Measurements from ENCODE around the gene ZFYVE1. TPM values are rescaled to one million over a fixed set of nuclear protein-coding genes. Genes with fewer than 3 reads are reported as not detected.

The ZFYVE1 gene
- total and polyA plus RNA-seq, 2 experiments from 2014 or later, result 15.3 TPM

DNA sequence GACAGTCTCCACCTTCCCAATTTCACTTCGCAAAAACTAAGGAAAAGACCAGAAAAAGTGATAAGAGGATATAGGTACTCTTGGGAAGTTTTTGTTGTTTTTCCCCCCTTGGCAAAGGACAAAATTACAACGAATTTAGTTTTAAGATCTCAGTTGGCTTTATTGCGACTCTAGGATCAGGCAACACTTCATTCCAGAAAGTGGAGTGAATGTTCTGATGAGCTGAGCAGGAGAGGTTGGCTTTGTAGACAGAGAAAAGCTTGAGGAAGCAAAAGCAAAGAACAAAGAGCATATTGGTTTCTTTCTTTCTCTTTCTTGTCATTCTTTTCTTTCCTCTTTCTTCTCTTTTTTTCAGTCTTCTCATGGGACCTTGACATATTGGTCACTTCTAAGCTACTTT, 640 bp upstream of the ZFYVE1 start:
- Histone ChIP-seq H2AFZ (peak overlapping the region; percentile 65), H3K27ac (no peak overlapping the region), H3K36me3 (replicated peaks; ENCODE audit: insufficient read depth, low read depth) (no peaks in the 10 kb centered on the region), H3K4me2 (peak overlapping the region; percentile 72), H3K4me1 (ENCODE audit: insufficient read depth) (peaks cover 9% of the 10 kb centered on the region), H3K9me3 (ENCODE audit: low read depth) (no peaks in the 10 kb centered on the region), H4K20me1 (ENCODE audit: insufficient read depth, poor library complexity, severe bottlenecking) (peaks cover 6% of the 10 kb centered on the region), H3K79me2 (peaks cover 36% of the 10 kb centered on the region), H3K27me3 (no peaks in the 10 kb centered on the region), H3K4me3 (peak overlapping the region; percentile 17), H3K9me2 (replicated peaks; ENCODE audit: insufficient read depth) (no peaks in the 10 kb centered on the region)
- DNase-seq (ENCODE audit: low spot score), result no peak
- 43% methylated on average over 3 of the region's 3 CpGs for WGBS (ENCODE audit: low lambda C conversion rate, missing lambda C conversion rate)
- TF ChIP-seq, protein P1, sequence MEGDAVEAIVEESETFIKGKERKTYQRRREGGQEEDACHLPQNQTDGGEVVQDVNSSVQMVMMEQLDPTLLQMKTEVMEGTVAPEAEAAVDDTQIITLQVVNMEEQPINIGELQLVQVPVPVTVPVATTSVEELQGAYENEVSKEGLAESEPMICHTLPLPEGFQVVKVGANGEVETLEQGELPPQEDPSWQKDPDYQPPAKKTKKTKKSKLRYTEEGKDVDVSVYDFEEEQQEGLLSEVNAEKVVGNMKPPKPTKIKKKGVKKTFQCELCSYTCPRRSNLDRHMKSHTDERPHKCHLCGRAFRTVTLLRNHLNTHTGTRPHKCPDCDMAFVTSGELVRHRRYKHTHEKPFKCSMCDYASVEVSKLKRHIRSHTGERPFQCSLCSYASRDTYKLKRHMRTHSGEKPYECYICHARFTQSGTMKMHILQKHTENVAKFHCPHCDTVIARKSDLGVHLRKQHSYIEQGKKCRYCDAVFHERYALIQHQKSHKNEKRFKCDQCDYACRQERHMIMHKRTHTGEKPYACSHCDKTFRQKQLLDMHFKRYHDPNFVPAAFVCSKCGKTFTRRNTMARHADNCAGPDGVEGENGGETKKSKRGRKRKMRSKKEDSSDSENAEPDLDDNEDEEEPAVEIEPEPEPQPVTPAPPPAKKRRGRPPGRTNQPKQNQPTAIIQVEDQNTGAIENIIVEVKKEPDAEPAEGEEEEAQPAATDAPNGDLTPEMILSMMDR (IDR thresholded peaks at IDR 0.05; ENCODE audit: poor library complexity), result no peak
- no peak for TF ChIP-seq EZH2 (IDR thresholded peaks at IDR 0.05; ENCODE audit: borderline replicate concordance)
- TF ChIP-seq EZH2phosphoT487 (IDR thresholded peaks at IDR 0.05; ENCODE audit: low read depth, severe bottlenecking, unreplicated experiment), result no peak

DNA sequence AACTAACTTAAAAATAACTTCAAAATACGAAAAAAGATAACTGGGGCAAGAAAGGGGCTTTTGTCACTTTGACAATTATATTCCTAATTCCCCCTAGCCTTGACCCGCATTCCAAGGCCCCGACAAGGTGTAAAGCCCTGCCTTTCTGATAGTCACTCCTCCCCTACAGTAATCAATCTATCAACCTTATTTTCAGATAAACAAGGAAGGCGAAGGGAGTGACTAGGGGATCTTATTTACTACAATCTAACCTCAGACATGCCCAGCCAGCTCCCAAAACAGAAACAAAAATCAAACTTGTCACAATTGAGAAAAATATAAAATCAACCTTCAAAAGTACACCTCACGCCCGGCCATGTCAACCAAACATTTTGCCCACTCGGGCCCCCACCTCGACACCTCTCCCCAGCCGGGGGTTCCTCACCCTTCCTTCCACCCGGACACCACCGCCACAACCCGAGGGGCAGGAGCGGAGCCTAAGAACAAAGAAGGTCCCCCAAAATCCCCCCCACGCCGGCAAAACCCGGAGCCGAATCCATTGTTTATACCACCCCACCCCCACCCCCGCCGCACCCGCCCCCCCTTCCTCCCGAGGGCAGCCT, 562 bp downstream of the ZFYVE1 start:
- no peaks in the 10 kb centered on the region for H3K27me3 ChIP-seq
- peaks cover 12% of the 10 kb centered on the region for H4K20me1 ChIP-seq (ENCODE audit: insufficient read depth, poor library complexity, severe bottlenecking)
- H3K4me3 ChIP-seq, result peak overlapping the region; percentile 50
- TF ChIP-seq EZH2phosphoT487 (IDR thresholded peaks at IDR 0.05; ENCODE audit: low read depth, severe bottlenecking, unreplicated experiment), result no peak
- TF ChIP-seq, protein P1 (IDR thresholded peaks at IDR 0.05; ENCODE audit: poor library complexity), result no peak
- no peak for TF ChIP-seq EZH2 (IDR thresholded peaks at IDR 0.05; ENCODE audit: borderline replicate concordance)
- 6% methylated on average over 13 of the region's 21 CpGs for WGBS (ENCODE audit: low lambda C conversion rate, missing lambda C conversion rate)
- H3K9me3 ChIP-seq (ENCODE audit: low read depth), result no peaks in the 10 kb centered on the region
- peaks cover 9% of the 10 kb centered on the region for H3K4me1 ChIP-seq (ENCODE audit: insufficient read depth)
- peak overlapping the region; percentile 94 for H3K4me2 ChIP-seq
- H3K9me2 ChIP-seq (replicated peaks; ENCODE audit: insufficient read depth), result no peaks in the 10 kb centered on the region
- no peaks in the 10 kb centered on the region for H3K36me3 ChIP-seq (replicated peaks; ENCODE audit: insufficient read depth, low read depth)
- no peak for DNase-seq (ENCODE audit: low spot score)
- H2AFZ ChIP-seq, result peak overlapping the region; percentile 43
- H3K79me2 ChIP-seq, result peaks cover 47% of the 10 kb centered on the region
- H3K27ac ChIP-seq, result peak overlapping the region; percentile 76

DNA sequence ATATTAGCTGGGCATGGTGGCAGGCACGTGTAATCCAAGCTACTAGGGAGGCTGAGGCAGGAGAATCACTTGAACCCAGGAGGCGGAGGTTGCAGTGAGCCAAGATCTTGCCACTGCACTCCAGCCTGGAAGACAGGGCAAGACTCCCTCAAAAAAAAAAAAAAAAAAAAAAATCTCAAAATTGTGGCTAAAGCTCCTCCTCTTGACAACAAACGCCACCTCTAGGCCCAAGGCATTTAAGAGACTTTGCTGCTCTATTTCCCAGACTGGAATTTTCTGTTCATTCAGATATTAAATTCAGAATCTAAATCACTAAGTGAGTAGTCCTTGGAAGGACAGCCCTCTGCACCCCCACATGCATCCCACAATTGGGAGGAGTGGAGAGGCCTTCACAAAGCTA, 1.4 kb downstream of the ZFYVE1 start:
- Histone ChIP-seq H3K9me2 (replicated peaks; ENCODE audit: insufficient read depth) (no peaks in the 10 kb centered on the region), H3K4me1 (ENCODE audit: insufficient read depth) (peaks cover 9% of the 10 kb centered on the region), H3K27ac (no peak overlapping the region), H3K4me2 (peak overlapping the region; percentile 94), H3K27me3 (no peaks in the 10 kb centered on the region), H4K20me1 (ENCODE audit: insufficient read depth, poor library complexity, severe bottlenecking) (peaks cover 16% of the 10 kb centered on the region), H3K4me3 (peak overlapping the region; percentile 50), H3K36me3 (replicated peaks; ENCODE audit: insufficient read depth, low read depth) (no peaks in the 10 kb centered on the region), H3K9me3 (ENCODE audit: low read depth) (no peaks in the 10 kb centered on the region), H3K79me2 (peaks cover 55% of the 10 kb centered on the region), H2AFZ (no peak overlapping the region)
- WGBS (ENCODE audit: low lambda C conversion rate, missing lambda C conversion rate), result 87% methylated on average over 3 of the region's 3 CpGs
- TF ChIP-seq EZH2 (IDR thresholded peaks at IDR 0.05; ENCODE audit: borderline replicate concordance) (no peak), EZH2phosphoT487 (IDR thresholded peaks at IDR 0.05; ENCODE audit: low read depth, severe bottlenecking, unreplicated experiment) (no peak)
- TF ChIP-seq, protein P1 (IDR thresholded peaks at IDR 0.05; ENCODE audit: poor library complexity), result no peak
- no peak for DNase-seq (ENCODE audit: low spot score)
